ENCODE measurements around the gene RAET1E.
"Not testable (repeated sequence)": the region's sequence is repeated elsewhere in the genome, so short reads cannot be mapped to it uniquely, and the experiment has no call there.

Gene RAET1E

DNA sequence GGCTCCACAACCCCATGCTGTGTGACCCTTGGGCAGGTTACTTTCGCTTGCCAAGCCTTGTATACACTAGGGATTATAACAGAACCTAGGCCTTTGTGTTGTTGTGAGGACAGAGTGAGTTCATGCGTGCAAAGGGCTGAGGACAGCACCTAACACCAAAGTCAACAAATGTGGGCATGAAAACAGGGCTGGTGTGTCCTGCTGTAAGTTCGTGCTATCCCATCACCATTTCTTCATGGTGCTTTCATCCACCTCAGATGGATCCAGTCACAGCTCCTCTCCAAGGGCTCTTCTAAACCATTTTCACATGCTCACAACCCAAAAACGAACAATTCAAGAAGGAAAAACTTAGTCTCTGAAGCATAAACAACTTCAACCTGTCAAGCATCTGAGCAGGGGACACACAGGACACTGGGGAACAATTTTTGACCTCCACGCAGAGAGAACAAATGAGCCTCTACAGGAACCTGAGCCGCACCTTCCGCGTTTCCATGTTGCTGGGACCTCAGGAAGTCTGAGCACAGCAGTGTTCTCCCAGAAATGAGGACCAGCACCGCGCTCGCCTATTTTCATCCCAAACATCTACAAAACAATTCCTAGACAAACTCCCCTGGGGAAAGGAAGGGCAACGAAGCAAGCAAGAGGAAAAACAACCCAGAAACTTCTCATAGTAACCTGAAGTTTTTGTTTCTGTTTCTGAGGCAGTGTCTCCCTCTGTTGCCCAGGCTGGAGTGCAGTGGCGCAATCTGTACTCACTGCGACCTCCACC lies 36.9 kb downstream of the RAET1E start:
- no peak for DNase-seq

- DNase-seq = no peak
Measured at GRCh38 chr6:149860513-149860833, 37.4 kb downstream of the RAET1E start.

- no peak for DNase-seq
Measured at GRCh38 chr6:149859938-149860337, 38.0 kb downstream of the RAET1E start.

DNA sequence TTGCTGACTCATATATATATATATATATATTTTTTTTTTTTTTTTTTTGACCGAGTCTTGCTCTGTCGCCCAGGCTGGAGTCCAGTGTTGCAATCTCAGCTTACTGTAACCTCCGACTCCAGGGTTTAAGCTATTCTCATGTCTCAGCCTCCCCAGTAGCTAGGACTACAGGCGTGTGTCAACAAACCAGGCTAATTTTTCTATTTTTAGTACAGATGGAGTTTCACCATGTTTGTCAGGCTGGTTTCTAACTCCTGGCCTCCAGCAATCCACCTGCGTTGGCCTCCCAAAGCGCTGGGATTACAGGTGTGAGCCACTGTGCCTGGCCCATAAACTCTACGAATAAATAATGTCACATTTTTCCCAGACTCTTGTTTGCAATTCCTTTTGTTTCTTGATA lies 38.5 kb downstream of the RAET1E start:
- DNase-seq = no peak

DNA sequence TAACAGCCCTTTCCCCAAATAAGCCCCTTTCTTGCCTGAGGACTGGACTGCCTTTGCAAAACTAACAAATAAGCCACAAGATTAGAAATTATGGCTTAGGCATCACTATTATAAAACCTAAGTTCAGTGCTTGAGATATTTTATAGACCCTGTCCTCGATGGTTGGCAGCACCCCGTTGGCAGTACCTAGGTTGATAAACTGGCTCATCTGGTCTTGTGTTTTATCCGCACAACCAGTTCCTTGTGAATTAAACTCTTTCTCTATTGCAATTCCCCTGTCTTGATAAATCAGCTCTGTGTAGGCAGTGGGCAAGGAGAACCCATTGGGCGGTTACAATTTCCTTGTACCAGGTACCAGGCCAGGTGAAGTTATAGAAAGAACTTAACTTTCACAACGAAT lies 40.4 kb downstream of the RAET1E start:
- DNase-seq = no peak

DNA sequence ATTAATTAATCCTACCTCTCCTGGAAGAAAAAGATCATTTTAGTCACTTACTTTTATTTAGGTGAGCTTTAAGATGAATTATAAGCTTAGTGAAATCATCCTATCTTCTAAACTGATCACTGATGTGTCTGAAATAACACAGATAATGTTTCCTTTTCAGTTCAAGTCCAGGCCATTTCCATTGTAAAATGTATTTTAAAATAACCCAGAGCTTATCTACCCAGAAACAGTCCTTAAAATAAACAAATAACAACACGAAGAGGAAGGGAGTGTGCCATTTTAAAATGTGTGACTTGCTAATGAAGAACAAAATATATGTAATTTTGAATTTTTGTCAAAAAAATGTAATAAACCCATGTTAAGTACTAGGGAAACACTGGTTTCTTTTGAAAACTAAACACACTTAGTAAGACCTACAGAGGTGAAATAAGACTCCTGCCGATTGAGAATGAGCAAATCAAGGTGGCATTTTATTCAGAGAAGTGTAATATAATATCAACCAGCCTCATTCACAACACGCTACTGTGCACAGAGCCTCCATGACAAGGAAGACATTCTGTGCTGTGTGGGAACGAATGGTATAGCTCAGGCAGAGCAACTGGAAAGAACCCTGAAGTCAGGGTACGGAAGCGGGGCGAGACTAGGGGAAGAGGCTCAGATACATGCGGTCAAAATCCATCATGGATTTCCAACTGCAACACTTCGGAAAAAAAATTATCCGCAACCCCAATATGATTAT lies 41.5 kb downstream of the RAET1E start:
- no peak for DNase-seq

GRCh38 chr6:149855741-149856140 lies 42.2 kb downstream of the RAET1E start:
- DNase-seq = no peak

DNA sequence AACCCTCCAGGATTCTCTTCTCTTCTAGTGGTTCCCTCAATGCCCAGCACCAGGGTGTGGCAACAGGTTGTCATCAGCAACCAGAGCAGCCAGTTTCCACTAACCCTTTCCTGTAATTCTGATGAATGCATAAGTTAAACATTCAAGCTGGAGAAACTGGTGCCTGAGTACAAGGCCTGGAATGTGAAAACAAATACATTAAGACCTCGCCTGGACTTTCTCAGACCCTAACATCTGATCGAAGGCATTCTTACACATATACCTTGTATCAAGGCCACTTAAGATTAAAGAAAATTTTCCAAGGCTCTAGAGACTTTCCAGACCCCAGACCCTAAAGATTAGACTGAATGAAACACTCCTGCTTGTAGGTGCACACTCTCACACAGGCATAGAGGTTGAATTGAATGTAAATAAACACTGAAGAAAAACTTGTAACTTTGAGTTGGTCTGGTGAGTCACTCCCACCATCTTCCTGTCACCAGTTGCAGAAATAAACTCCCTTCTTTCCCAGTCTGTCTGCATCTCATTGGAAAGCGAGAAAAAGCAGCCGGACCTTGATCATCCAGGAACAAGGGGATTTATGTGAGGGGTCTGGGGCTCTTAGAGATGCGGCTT lies 42.8 kb downstream of the RAET1E start:
- DNase-seq = no peak

DNA sequence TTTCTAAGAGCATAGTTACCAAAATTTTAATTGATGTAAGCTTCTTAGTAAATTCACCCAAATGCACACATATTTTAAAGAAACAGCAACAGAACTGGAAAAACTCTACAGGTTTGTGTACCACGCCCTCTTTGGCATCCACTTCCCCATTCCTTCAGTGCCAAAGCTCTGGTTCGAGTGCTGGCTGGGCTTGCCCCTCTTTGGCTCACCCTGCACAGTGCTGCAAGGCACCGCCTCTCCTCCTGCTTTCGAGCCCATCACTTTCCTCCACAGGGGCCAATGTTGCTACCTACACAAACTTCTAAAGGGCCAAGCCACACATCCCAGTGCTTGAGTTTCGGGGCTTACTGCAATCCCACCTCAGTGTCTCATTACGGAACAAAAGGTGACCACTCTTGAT lies 43.4 kb downstream of the RAET1E start:
- DNase-seq = no peak

GRCh38 chr6:149854017-149854416 lies 43.9 kb downstream of the RAET1E start:
- not testable (repeated sequence) for DNase-seq

DNA sequence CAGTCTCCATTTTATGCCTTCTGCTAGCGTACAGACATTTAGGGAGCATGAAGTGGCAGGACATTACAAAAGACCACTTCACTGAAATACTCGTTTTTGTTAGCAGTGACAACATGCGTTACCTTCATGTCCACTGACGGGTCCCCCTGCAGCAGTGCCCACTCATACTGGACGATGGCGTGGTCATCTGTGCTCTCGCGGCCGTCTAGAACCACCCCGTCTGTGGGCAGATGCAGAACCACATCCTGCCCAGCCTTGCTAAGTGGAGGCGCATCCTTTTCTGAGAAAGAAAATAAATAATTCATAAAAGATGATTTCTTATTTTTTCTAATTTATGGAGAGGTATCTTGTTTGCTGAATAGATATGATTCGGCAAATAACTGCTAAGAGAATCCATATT lies 45.0 kb downstream of the RAET1E start:
- no peak for DNase-seq

GRCh38 chr6:149852180-149852579 lies 45.7 kb downstream of the RAET1E start:
- DNase-seq = no peak

- DNase-seq = no peak
Measured at GRCh38 chr6:149851461-149852110, 46.3 kb downstream of the RAET1E start.

- DNase-seq = not testable (repeated sequence)
Measured at GRCh38 chr6:149848343-149848742, 49.6 kb downstream of the RAET1E start.
